Measurements from ENCODE around the gene TMX4.
A peak's percentile ranks its signal among the peaks of the same experiment; 100 is the strongest.

The TMX4 gene

GRCh38 chr20:7980332-7981046, 39.1 kb downstream of the TMX4 start:
- in situ Hi-C loops (cut with MboI; ENCODE audit: low pct_unique_long_range_greater_than_20kb, low sequenced_read_pairs, unreplicated experiment) = no loop called here

GRCh38 chr20:7977709-7978108, 41.9 kb downstream of the TMX4 start:
- in situ Hi-C loops (cut with MboI; ENCODE audit: low pct_unique_long_range_greater_than_20kb, low sequenced_read_pairs, unreplicated experiment) = no loop called here
- no peak for DNase-seq (ENCODE audit: low spot score)
- no peak for TF ChIP-seq CTCF (IDR thresholded peaks at IDR 0.05; ENCODE audit: extremely low read depth, insufficient read depth, missing control alignments)

More at GRCh38 chr20:7980332-7981046, 39.1 kb downstream of the TMX4 start:
- peak; percentile 47 for TF ChIP-seq CTCF (IDR thresholded peaks at IDR 0.05; ENCODE audit: extremely low read depth, insufficient read depth, missing control alignments)
- peak; percentile 34 for DNase-seq (ENCODE audit: low spot score)

- in situ Hi-C loops (cut with MboI; ENCODE audit: low pct_unique_long_range_greater_than_20kb, low sequenced_read_pairs, unreplicated experiment) = no loop called here
- TF ChIP-seq CTCF (IDR thresholded peaks at IDR 0.05; ENCODE audit: extremely low read depth, insufficient read depth, missing control alignments) = no peak
- no peak for DNase-seq (ENCODE audit: low spot score)
These were observed 43.6 kb downstream of the TMX4 start for GRCh38 chr20:7975851-7976414.

- in situ Hi-C loops (cut with MboI; ENCODE audit: low pct_unique_long_range_greater_than_20kb, low sequenced_read_pairs, unreplicated experiment) = no loop called here
- TF ChIP-seq CTCF (IDR thresholded peaks at IDR 0.05; ENCODE audit: extremely low read depth, insufficient read depth, missing control alignments) = no peak
- DNase-seq (ENCODE audit: low spot score) = no peak
These were observed 44.7 kb downstream of the TMX4 start for GRCh38 chr20:7974785-7975435.

- no peak for DNase-seq (ENCODE audit: low spot score)
- no peak for TF ChIP-seq CTCF (IDR thresholded peaks at IDR 0.05; ENCODE audit: extremely low read depth, insufficient read depth, missing control alignments)
- in situ Hi-C loops (cut with MboI; ENCODE audit: low pct_unique_long_range_greater_than_20kb, low sequenced_read_pairs, unreplicated experiment) = no loop called here
These were observed 47.9 kb downstream of the TMX4 start for GRCh38 chr20:7971536-7972280.

- no peak for TF ChIP-seq CTCF (IDR thresholded peaks at IDR 0.05; ENCODE audit: extremely low read depth, insufficient read depth, missing control alignments)
- in situ Hi-C loops (cut with MboI; ENCODE audit: low pct_unique_long_range_greater_than_20kb, low sequenced_read_pairs, unreplicated experiment) = no loop called here
- no peak for DNase-seq (ENCODE audit: low spot score)
These were observed 52.2 kb downstream of the TMX4 start for GRCh38 chr20:7967199-7967844.

Data from GM13977 (cell line).